Astrocyte (in vitro differentiated cells and primary cell): ENCODE results near the gene TMEM59.

Source experiments
- CTCF ChIP-seq: IDR thresholded peaks from 2 replicates; pipeline ENCODE4 v1.5.1; 2011; ENCODE audit warnings: low read depth, mild to moderate bottlenecking, inconsistent platforms, low read length, moderate library complexity; ENCODE audit not compliant: insufficient read depth
- EZH2 ChIP-seq: IDR thresholded peaks from 2 replicates; pipeline ENCODE4 v1.6.1; 2012; ENCODE audit warnings: mild to moderate bottlenecking, low read length, inconsistent platforms; ENCODE audit not compliant: insufficient read depth

- TF ChIP-seq CTCF (no peak), EZH2 (no peak)
Observed at GRCh38 chr1:54099061-54099610, 46.1 kb upstream of the TMEM59 start.
